HEK293T (cell line): Measurements from ENCODE around the gene POLR2E.

Experiments
- ARNT ChIP-seq: fragments of 450-650 bp; IDR thresholded peaks from 2 replicates; pipeline ENCODE4 v1.6.1; 2017; ENCODE audit warnings: mild to moderate bottlenecking
- BHLHE40 ChIP-seq: fragments of 450-650 bp; IDR thresholded peaks from 2 replicates; pipeline ENCODE4 v1.6.1; 2016; ENCODE audit warnings: mild to moderate bottlenecking, moderate library complexity, borderline replicate concordance
- ELF4 ChIP-seq: fragments of 450-650 bp; IDR thresholded peaks from 2 replicates; pipeline ENCODE4 v1.6.1; 2017; ENCODE audit warnings: antibody characterized with exemption
- FOXK2 ChIP-seq: fragments of 450-650 bp; IDR thresholded peaks from 2 replicates; pipeline ENCODE4 v1.6.1; 2016; ENCODE audit warnings: mild to moderate bottlenecking
- FOXM1 ChIP-seq: fragments of 450-650 bp; IDR thresholded peaks from 2 replicates; pipeline ENCODE4 v1.6.1; 2017; ENCODE audit warnings: mild to moderate bottlenecking, borderline replicate concordance
- HDGF ChIP-seq: fragments of 450-650 bp; IDR thresholded peaks from 2 replicates; pipeline ENCODE4 v1.6.1; 2017; ENCODE audit warnings: antibody characterized with exemption, borderline replicate concordance
- L3MBTL2 ChIP-seq: fragments of 450-650 bp; conservative IDR thresholded peaks from 2 replicates; pipeline ENCODE4 v1.6.1; 2016; ENCODE audit warnings: mild to moderate bottlenecking
- LEF1 ChIP-seq: fragments of 450-650 bp; IDR thresholded peaks from 2 replicates; pipeline ENCODE4 v1.6.1; 2017; ENCODE audit warnings: mild to moderate bottlenecking, borderline replicate concordance
- NFRKB ChIP-seq: fragments of 450-650 bp; IDR thresholded peaks from 2 replicates; pipeline ENCODE4 v1.6.1; 2016; ENCODE audit warnings: mild to moderate bottlenecking, moderate library complexity
- PKNOX1 ChIP-seq: fragments of 450-650 bp; IDR thresholded peaks from 2 replicates; pipeline ENCODE4 v1.6.1; 2016
- SP1 ChIP-seq: fragments of 450-650 bp; IDR thresholded peaks from 2 replicates; pipeline ENCODE4 v1.6.1; 2017
- SUZ12 ChIP-seq: fragments of 450-650 bp; IDR thresholded peaks from 2 replicates; pipeline ENCODE4 v1.6.1; 2016; ENCODE audit warnings: mild to moderate bottlenecking
- TARDBP ChIP-seq: fragments of 450-650 bp; IDR thresholded peaks from 2 replicates; pipeline ENCODE4 v1.6.1; 2016

DNA sequence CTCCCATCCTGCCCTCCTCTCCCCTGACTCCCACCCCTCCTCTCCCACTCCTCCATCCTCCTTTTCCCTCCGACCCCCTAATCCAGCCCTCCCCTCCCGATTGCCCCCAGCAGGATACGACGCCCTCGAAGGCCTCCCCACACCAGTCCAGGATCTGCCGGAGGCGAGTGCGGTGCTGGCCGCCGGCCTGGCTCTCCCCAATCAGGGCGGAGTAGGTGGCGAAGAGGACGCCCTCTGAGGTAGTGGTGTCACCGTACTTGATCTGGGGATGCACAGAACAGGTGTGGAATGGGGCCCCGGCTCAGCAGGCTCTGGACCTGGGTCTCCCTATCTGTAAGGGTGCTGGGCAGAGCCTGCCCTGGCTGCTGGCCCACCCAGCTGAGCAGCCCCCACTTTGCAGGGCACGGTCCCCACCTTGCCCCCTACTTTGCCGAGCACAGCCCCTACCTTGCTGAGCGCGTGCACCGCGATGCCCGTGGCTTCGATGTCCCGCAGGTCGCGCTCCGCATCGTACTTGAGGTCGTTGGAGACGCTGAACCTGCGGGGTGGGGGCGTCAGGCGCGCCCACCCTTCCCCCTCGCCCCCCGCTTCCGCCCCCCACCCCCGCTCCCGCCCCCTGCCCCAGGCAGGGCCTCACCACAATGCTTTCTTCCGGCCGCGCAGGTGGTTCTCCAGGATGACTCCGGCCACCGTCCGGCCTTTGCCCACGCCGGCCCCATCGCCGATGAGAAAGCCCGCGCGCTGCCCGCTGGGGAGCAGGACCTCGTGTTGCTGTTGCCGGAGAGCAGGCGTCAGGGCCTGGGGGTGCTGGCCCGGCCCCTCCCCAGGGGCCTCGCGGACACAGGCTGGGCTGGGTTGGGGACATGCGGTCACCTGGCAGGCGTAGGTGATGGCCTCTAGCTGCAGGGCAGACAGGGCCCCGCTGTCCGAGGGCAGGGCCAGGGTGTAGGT lies 27.1 kb upstream of the POLR2E start:
- TF ChIP-seq BHLHE40, result no peak
- no peak for TF ChIP-seq TARDBP
- TF ChIP-seq SP1, result no peak
- TF ChIP-seq L3MBTL2, result no peak
- TF ChIP-seq PKNOX1, result no peak
- TF ChIP-seq ELF4, result no peak
- no peak for TF ChIP-seq FOXM1
- no peak for TF ChIP-seq LEF1
- no peak for TF ChIP-seq FOXK2
- TF ChIP-seq SUZ12, result no peak
- no peak for TF ChIP-seq ARNT
- TF ChIP-seq HDGF, result no peak
- TF ChIP-seq NFRKB, result no peak
